Loucy (cell line): ENCODE measurements around the gene NCBP2.

Experiments
- H2AFZ ChIP-seq: fragments of 200-600 bp; sonication (generic); 2 replicates; pipeline ENCODE4 v1.6.0; 2016; ENCODE audit warnings: antibody characterized with exemption, mild to moderate bottlenecking, low read length, moderate library complexity
- H3F3A ChIP-seq: fragments of 200-600 bp; 2 replicates; pipeline ENCODE4 v1.6.0; 2016; ENCODE audit warnings: antibody characterized with exemption, low read depth, mild to moderate bottlenecking
- H3K27me3 ChIP-seq: fragments of 200-600 bp; sonication (generic); 2 replicates; pipeline ENCODE4 v1.6.1; 2014; ENCODE audit warnings: low read length, mild to moderate bottlenecking; ENCODE audit not compliant: insufficient read depth, poor library complexity, severe bottlenecking
- H3K36me3 ChIP-seq: fragments of 200-600 bp; sonication (generic); 2 replicates; pipeline ENCODE4 v1.6.1; 2016; ENCODE audit warnings: low read length; ENCODE audit not compliant: insufficient read depth
- H3K4me1 ChIP-seq: fragments of 200-600 bp; sonication (generic); 2 replicates; pipeline ENCODE4 v1.5.1; 2014; ENCODE audit warnings: low read length, mild to moderate bottlenecking; ENCODE audit not compliant: insufficient read depth, poor library complexity, severe bottlenecking
- H3K4me2 ChIP-seq: fragments of 200-600 bp; sonication (generic); 2 replicates; pipeline ENCODE4 v1.6.0; 2014; ENCODE audit warnings: antibody characterized with exemption, low read length, low read depth, mild to moderate bottlenecking; ENCODE audit not compliant: poor library complexity, severe bottlenecking
- H3K4me3 ChIP-seq: fragments of 200-600 bp; sonication (generic); 2 replicates; pipeline ENCODE4 v1.5.1; 2014; ENCODE audit warnings: low read length, mild to moderate bottlenecking, mixed read lengths; ENCODE audit not compliant: poor library complexity, severe bottlenecking
- H3K79me2 ChIP-seq: fragments of 200-600 bp; sonication (generic); 2 replicates; pipeline ENCODE4 v1.6.1; 2014; ENCODE audit warnings: low read length; ENCODE audit not compliant: insufficient read depth
- H3K9ac ChIP-seq: fragments of 200-600 bp; sonication (generic); 2 replicates; pipeline ENCODE4 v1.6.0; 2014; ENCODE audit warnings: mild to moderate bottlenecking, low read depth, low read length, moderate library complexity; ENCODE audit not compliant: poor library complexity, severe bottlenecking
- H3K9me2 ChIP-seq: fragments of 200-600 bp; sonication (generic); replicated peaks from 2 replicates; pipeline ENCODE4 v1.6.1; 2016; ENCODE audit warnings: low read depth, low read length, mixed read lengths
- H3K9me3 ChIP-seq: fragments of 200-600 bp; sonication (generic); 2 replicates; pipeline ENCODE4 v1.6.1; 2014; ENCODE audit warnings: mild to moderate bottlenecking, antibody characterized with exemption, low read length, low read depth; ENCODE audit not compliant: insufficient read depth
- H4K20me1 ChIP-seq: fragments of 200-600 bp; sonication (generic); 2 replicates; pipeline ENCODE4 v1.6.0; 2014; ENCODE audit warnings: antibody characterized with exemption, low read length, mild to moderate bottlenecking; ENCODE audit not compliant: insufficient read depth, poor library complexity, severe bottlenecking
- CTCF ChIP-seq: fragments of 200-600 bp; sonication (generic); conservative IDR thresholded peaks from 2 replicates; pipeline ENCODE4 v1.5.1; 2014; ENCODE audit warnings: mild to moderate bottlenecking, antibody characterized with exemption, low read length
- EZH2phosphoT487 ChIP-seq: fragments of 200-600 bp; IDR thresholded peaks from 2 replicates; pipeline ENCODE4 v1.6.1; 2018; ENCODE audit warnings: antibody characterized with exemption, mild to moderate bottlenecking, moderate library complexity, borderline replicate concordance

The NCBP2 gene

DNA sequence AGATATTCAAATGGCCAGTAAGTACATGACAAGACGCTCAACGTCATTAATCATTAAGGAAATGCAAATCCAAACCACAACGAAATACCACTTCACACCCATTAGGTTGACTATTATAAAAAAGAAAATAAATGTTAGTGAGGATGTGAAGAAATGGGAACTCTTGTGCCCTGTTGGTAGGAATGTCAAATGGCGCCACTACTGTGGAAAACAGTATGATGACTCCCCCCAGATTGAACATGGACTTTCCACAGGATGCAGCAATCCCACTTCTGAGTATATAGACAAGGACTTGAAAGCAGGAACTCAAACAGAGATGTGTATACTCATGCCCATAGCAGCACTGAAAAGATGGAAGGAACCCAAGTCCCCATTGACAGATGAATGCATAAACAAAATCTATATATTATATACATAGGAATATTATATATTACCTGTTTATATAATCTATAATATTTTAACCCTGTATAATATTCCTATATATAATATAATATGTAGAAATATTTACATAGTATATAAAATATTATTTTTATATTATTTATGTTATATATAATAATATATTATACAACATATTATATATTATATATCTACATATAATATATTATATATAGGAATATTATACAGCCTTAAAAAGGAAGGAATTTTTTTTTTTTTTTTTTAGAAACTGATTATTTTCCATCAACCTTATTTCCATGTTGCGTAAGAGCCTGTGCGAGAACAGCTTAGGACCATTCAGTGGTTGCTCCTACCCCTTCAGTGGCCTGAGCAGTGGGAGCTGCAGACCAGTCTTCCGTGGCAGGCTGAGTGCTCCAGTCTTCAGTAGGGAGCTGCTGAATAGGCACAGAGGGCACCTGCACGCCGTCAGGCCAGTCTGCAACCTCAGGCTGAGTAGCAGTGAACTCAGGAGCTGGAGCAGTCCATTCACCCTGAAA lies 43.9 kb upstream of the NCBP2 start:
- no peaks in the 10 kb centered on the region for H3F3A ChIP-seq
- no peaks in the 10 kb centered on the region for H3K4me1 ChIP-seq
- no peaks in the 10 kb centered on the region for H3K27me3 ChIP-seq
- H3K4me2 ChIP-seq: no peak overlapping the region
- H4K20me1 ChIP-seq: no peaks in the 10 kb centered on the region
- H3K9me3 ChIP-seq: 0 out of 2 replicates have a peak, but pooled peaks cover 7% of the 10 kb centered on the region
- no peaks in the 10 kb centered on the region for H3K36me3 ChIP-seq
- H3K9ac ChIP-seq: no peak overlapping the region
- H3K9me2 ChIP-seq: no peaks in the 10 kb centered on the region
- no peaks in the 10 kb centered on the region for H3K79me2 ChIP-seq
- TF ChIP-seq CTCF (no peak), EZH2phosphoT487 (no peak)
- H2AFZ ChIP-seq: no peak overlapping the region
- H3K4me3 ChIP-seq: no peak overlapping the region

DNA sequence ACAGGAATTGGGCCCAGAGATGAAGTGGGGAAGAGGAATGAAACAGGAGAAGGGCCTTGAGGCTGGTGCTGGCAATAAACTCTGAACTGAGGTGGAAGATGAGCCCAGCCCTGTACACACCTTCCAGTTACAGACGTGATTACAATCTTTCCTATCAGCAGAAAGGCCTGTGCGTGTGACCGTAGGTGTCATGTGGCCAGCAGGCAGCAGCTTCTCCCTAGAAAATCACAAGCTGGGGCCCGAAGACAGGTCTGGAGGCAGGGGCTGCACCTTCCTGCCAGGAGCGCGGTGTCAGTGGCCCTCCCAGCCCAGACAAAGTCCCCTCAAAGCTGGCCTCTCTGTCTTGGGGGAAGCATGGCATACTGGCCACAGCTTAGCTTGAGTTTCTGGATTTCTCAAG lies 43.0 kb upstream of the NCBP2 start:
- Histone ChIP-seq H4K20me1 (no peaks in the 10 kb centered on the region), H3K9me2 (no peaks in the 10 kb centered on the region), H3K4me3 (no peak overlapping the region), H3K9me3 (0 out of 2 replicates have a peak, but pooled peaks cover 7% of the 10 kb centered on the region), H3K4me2 (no peak overlapping the region), H3K27me3 (no peaks in the 10 kb centered on the region), H3K79me2 (no peaks in the 10 kb centered on the region), H3F3A (no peaks in the 10 kb centered on the region), H3K4me1 (no peaks in the 10 kb centered on the region), H2AFZ (no peak overlapping the region), H3K36me3 (no peaks in the 10 kb centered on the region), H3K9ac (no peak overlapping the region)
- TF ChIP-seq CTCF (no peak), EZH2phosphoT487 (no peak)

DNA sequence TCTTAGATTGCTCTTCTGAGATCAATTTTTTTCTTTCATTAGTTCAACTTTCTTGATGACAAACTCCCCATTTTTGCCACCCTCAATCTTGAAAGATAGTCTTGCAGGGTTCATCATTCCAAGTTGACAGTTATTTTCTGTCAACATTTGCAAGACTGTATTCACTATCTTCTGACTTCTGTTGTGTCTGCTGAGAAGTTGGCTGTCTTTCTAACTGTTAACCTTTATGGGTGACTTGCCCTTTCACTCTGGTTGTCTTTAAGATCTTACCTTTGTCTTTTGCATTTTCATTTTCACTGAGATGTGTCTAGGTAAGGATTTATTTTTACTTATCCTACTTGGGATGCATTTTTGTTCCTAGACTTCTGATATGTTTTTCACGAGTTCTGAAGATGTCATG lies 40.9 kb upstream of the NCBP2 start:
- Histone ChIP-seq H3K36me3 (no peaks in the 10 kb centered on the region), H3F3A (no peaks in the 10 kb centered on the region), H3K4me3 (no peak overlapping the region), H4K20me1 (no peaks in the 10 kb centered on the region), H3K4me1 (no peaks in the 10 kb centered on the region), H3K9ac (no peak overlapping the region), H3K9me2 (no peaks in the 10 kb centered on the region), H3K9me3 (0 out of 2 replicates have a peak, but pooled peaks cover 7% of the 10 kb centered on the region), H3K79me2 (no peaks in the 10 kb centered on the region), H2AFZ (no peak overlapping the region), H3K4me2 (no peak overlapping the region), H3K27me3 (no peaks in the 10 kb centered on the region)
- TF ChIP-seq CTCF (no peak), EZH2phosphoT487 (no peak)
